T47D (cell line): ENCODE results near the gene AHNAK.

ENCODE experiments used
- DNase-seq, 2 experiments: peaks; one replicate each; pipeline versions ENCODE4 v3.0.0 to v3.0.0-alpha.2; 2011 to 2012; ENCODE audit warnings: low read depth in 1 of 2, low spot score in 1 of 2
- JUND ChIP-seq: IDR thresholded peaks from 2 replicates; pipeline ENCODE4 v1.6.1; 2012; ENCODE audit warnings: low read depth
- in situ Hi-C: cut with HindIII; loops from 2 replicates; pipeline ENCODE4 v1.10.0; 2016; ENCODE audit warnings: low sequenced_read_pairs, low pct_unique_long_range_greater_than_20kb

Gene AHNAK

GRCh38 chr11:62443390-62444235 lies 103.0 kb downstream of the AHNAK start:
- TF ChIP-seq JUND, result no peak
- in situ Hi-C loops, result no loop called here
- no peak for DNase-seq

- in situ Hi-C loops, result no loop called here
- no peak for DNase-seq
Measured at GRCh38 chr11:62439785-62440602, 106.6 kb downstream of the AHNAK start.

GRCh38 chr11:62438641-62439040 lies 108.0 kb downstream of the AHNAK start:
- TF ChIP-seq JUND, result no peak
- no peak for DNase-seq
- in situ Hi-C loops, result no loop called here

More at GRCh38 chr11:62439785-62440602, 106.6 kb downstream of the AHNAK start:
- no peak for TF ChIP-seq JUND

GRCh38 chr11:62437616-62438015 lies 109.0 kb downstream of the AHNAK start:
- TF ChIP-seq JUND, result no peak
- no peak for DNase-seq
- in situ Hi-C loops, result no loop called here

- DNase-seq, result no peak
Measured at GRCh38 chr11:62435846-62436660, 110.6 kb downstream of the AHNAK start.

GRCh38 chr11:62433904-62434276 lies 112.7 kb downstream of the AHNAK start:
- in situ Hi-C loops, result no loop called here
- no peak for DNase-seq
- no peak for TF ChIP-seq JUND

More at GRCh38 chr11:62435846-62436660, 110.6 kb downstream of the AHNAK start:
- TF ChIP-seq JUND, result no peak
- in situ Hi-C loops, result no loop called here

GRCh38 chr11:62433141-62433903 lies 113.3 kb downstream of the AHNAK start:
- DNase-seq, result no peak
- in situ Hi-C loops, result no loop called here
- TF ChIP-seq JUND, result no peak

GRCh38 chr11:62432695-62433094 lies 113.9 kb downstream of the AHNAK start:
- TF ChIP-seq JUND, result no peak
- no peak for DNase-seq
- in situ Hi-C loops, result no loop called here

- in situ Hi-C loops, result no loop called here
- no peak for TF ChIP-seq JUND
- DNase-seq, result no peak
Measured at GRCh38 chr11:62431171-62431901, 115.3 kb downstream of the AHNAK start.

GRCh38 chr11:62430425-62430824 lies 116.2 kb downstream of the AHNAK start:
- no peak for TF ChIP-seq JUND
- in situ Hi-C loops, result no loop called here

GRCh38 chr11:62428871-62429560 lies 117.6 kb downstream of the AHNAK start:
- DNase-seq, result no peak
- TF ChIP-seq JUND, result no peak
- in situ Hi-C loops, result no loop called here

More at GRCh38 chr11:62430425-62430824, 116.2 kb downstream of the AHNAK start:
- DNase-seq, result no peak
